ENCODE data around the gene BTG3. TPM values are rescaled to one million over a fixed set of nuclear protein-coding genes. Genes with fewer than 3 reads are reported as not detected.

The BTG3 gene
- total RNA-seq, 1 experiment from 2014 or later, result 23.9 TPM

GRCh38 chr21:17590430-17590829, 22.3 kb downstream of the BTG3 start (continued):
- TF ChIP-seq CDX4 (CRISPR knock-in tag; IDR thresholded peaks at IDR 0.05; ENCODE audit: borderline replicate concordance) (no peak), E2F4 (CRISPR knock-in tag; IDR thresholded peaks at IDR 0.05; ENCODE audit: borderline replicate concordance, low read depth) (no peak)

- Mint-ChIP-seq H3K4me3 (no peak overlapping the region), H3K27me3 (ENCODE audit: low read depth) (no peaks in the 10 kb centered on the region), H3K36me3 (peaks cover 3% of the 10 kb centered on the region), H3K27ac (no peak overlapping the region), H3K4me1 (peaks cover 6% of the 10 kb centered on the region), H3K9me3 (no peaks in the 10 kb centered on the region)
- TF ChIP-seq CTCF (IDR thresholded peaks at IDR 0.05), result peak; percentile 32; the same call in 1 of the 2 replicates
- TF ChIP-seq CREM (CRISPR knock-in tag; IDR thresholded peaks at IDR 0.05), result no peak
- ATAC-seq (no peak), DNase-seq (ENCODE audit: low spot score) (no peak)
- ChIA-PET POLR2A (no interaction called here), CTCF (interaction anchor here (0.6 to 2.3 kb wide), 13 partner anchors 9 to 220 kb away, joined by 3 to 54 read pairs (median 4); partner anchors contain the start of gene CXADR)
Measured at GRCh38 chr21:17585875-17586450, 26.7 kb downstream of the BTG3 start.

GRCh38 chr21:17583898-17584297, 28.8 kb downstream of the BTG3 start:
- ATAC-seq (no peak), DNase-seq (ENCODE audit: low spot score) (no peak)
- Mint-ChIP-seq H3K36me3 (peaks cover 4% of the 10 kb centered on the region), H3K27ac (0 out of 2 replicates have a peak overlapping the region, but pooled peaks have one; percentile 34), H3K9me3 (no peaks in the 10 kb centered on the region), H3K4me1 (peaks cover 6% of the 10 kb centered on the region), H3K27me3 (ENCODE audit: low read depth) (no peaks in the 10 kb centered on the region), H3K4me3 (no peak overlapping the region)
- ChIA-PET CTCF (interaction anchor here (1.6 to 2.3 kb wide), 2 partner anchors 183 to 197 kb away, joined by 3 to 54 read pairs; no protein-coding TSS in a partner anchor), POLR2A (no interaction called here)
- TF ChIP-seq ZBTB43 (CRISPR knock-in tag; IDR thresholded peaks at IDR 0.05) (no peak), E2F5 (CRISPR knock-in tag; IDR thresholded peaks at IDR 0.05) (no peak), ZNF416 (CRISPR knock-in tag; IDR thresholded peaks at IDR 0.05) (no peak), PRDM15 (CRISPR knock-in tag; IDR thresholded peaks at IDR 0.05) (no peak), NR3C1 (CRISPR knock-in tag; conservative IDR thresholded peaks at IDR 0.05; ENCODE audit: low read depth) (no peak), PREB (CRISPR knock-in tag; IDR thresholded peaks at IDR 0.05; ENCODE audit: borderline replicate concordance) (no peak), ZNF396 (CRISPR knock-in tag; IDR thresholded peaks at IDR 0.05; ENCODE audit: borderline replicate concordance) (no peak), CTCF (IDR thresholded peaks at IDR 0.05) (no peak), RELA (CRISPR knock-in tag; IDR thresholded peaks at IDR 0.05; ENCODE audit: borderline replicate concordance) (no peak), ZNF423 (CRISPR knock-in tag; IDR thresholded peaks at IDR 0.05) (no peak), ATF1 (CRISPR knock-in tag; IDR thresholded peaks at IDR 0.05) (no peak), IRF1 (CRISPR knock-in tag; IDR thresholded peaks at IDR 0.05) (no peak), ZNF219 (CRISPR knock-in tag; IDR thresholded peaks at IDR 0.05; ENCODE audit: borderline replicate concordance) (no peak)

Measured in WTC11 (cell line).